ENCODE data around the gene SLC17A8. TPM values are rescaled to one million over a fixed set of nuclear protein-coding genes. Genes with fewer than 3 reads are reported as not detected.

SLC17A8 gene
- total RNA-seq, 1 experiment from 2014 or later, result not detected

DNA sequence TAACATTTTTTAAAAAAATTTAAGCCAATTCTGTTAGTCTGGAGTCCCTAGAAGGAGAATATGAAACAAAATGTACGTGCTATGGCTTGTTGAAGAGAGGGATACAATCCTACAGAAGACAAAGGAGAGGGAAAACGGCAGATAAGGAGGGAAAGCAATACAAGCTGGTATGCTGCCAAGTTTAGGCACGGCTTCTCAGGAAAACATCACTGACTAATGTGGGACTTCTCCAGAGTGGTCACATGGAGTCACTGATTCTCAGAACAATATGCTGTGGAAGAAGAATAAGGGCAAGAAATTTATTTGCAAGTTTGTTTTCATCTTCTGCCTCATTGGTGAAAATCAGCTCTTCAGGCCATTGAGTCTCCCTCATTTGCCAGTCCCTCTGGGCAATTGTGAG lies 93.9 kb downstream of the SLC17A8 start:
- BruUV-seq (replicated peaks), result no TSS peak
- H3K4me1 ChIP-seq (ENCODE audit: control insufficient read depth, insufficient read depth, low read length), result no peaks in the 10 kb centered on the region
- no peaks in the 10 kb centered on the region for H3K9me3 ChIP-seq (ENCODE audit: control insufficient read depth, insufficient read depth, low read depth, low read length)
- ATAC-seq (no peak), DNase-seq (ENCODE audit: low read depth, low spot score) (no peak)
- intact Hi-C loops (cut with micrococcal nuclease; ENCODE audit: unreplicated experiment) (no loop called here), in situ Hi-C loops (cut with HindIII; ENCODE audit: low pct_unique_long_range_greater_than_20kb, low sequenced_read_pairs) (no loop called here)
- H3K36me3 ChIP-seq (ENCODE audit: control insufficient read depth, insufficient read depth, low read length), result no peaks in the 10 kb centered on the region
- no peak overlapping the region for H3K27ac ChIP-seq (ENCODE audit: low read length)
- 0 out of 2 replicates have a peak, but pooled peaks cover 4% of the 10 kb centered on the region for H3K27me3 ChIP-seq (ENCODE audit: control insufficient read depth, insufficient read depth, low read length)
- no peak for TF ChIP-seq POLR2AphosphoS5 (IDR thresholded peaks at IDR 0.05; ENCODE audit: low read depth, low read length)
- TF ChIP-seq, protein P1, sequence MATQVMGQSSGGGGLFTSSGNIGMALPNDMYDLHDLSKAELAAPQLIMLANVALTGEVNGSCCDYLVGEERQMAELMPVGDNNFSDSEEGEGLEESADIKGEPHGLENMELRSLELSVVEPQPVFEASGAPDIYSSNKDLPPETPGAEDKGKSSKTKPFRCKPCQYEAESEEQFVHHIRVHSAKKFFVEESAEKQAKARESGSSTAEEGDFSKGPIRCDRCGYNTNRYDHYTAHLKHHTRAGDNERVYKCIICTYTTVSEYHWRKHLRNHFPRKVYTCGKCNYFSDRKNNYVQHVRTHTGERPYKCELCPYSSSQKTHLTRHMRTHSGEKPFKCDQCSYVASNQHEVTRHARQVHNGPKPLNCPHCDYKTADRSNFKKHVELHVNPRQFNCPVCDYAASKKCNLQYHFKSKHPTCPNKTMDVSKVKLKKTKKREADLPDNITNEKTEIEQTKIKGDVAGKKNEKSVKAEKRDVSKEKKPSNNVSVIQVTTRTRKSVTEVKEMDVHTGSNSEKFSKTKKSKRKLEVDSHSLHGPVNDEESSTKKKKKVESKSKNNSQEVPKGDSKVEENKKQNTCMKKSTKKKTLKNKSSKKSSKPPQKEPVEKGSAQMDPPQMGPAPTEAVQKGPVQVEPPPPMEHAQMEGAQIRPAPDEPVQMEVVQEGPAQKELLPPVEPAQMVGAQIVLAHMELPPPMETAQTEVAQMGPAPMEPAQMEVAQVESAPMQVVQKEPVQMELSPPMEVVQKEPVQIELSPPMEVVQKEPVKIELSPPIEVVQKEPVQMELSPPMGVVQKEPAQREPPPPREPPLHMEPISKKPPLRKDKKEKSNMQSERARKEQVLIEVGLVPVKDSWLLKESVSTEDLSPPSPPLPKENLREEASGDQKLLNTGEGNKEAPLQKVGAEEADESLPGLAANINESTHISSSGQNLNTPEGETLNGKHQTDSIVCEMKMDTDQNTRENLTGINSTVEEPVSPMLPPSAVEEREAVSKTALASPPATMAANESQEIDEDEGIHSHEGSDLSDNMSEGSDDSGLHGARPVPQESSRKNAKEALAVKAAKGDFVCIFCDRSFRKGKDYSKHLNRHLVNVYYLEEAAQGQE (IDR thresholded peaks at IDR 0.05; ENCODE audit: insufficient read depth in 1 of 2, low read depth in 2 of 2, low read length in 1 of 2), result no peak
- TF ChIP-seq TCF7L2 (IDR thresholded peaks at IDR 0.05; ENCODE audit: low read depth, low read length), result no peak
- no peak for TF ChIP-seq SIN3A (IDR thresholded peaks at IDR 0.05; ENCODE audit: borderline replicate concordance, insufficient read depth, low read depth, low read length)
- TF ChIP-seq, protein P2, sequence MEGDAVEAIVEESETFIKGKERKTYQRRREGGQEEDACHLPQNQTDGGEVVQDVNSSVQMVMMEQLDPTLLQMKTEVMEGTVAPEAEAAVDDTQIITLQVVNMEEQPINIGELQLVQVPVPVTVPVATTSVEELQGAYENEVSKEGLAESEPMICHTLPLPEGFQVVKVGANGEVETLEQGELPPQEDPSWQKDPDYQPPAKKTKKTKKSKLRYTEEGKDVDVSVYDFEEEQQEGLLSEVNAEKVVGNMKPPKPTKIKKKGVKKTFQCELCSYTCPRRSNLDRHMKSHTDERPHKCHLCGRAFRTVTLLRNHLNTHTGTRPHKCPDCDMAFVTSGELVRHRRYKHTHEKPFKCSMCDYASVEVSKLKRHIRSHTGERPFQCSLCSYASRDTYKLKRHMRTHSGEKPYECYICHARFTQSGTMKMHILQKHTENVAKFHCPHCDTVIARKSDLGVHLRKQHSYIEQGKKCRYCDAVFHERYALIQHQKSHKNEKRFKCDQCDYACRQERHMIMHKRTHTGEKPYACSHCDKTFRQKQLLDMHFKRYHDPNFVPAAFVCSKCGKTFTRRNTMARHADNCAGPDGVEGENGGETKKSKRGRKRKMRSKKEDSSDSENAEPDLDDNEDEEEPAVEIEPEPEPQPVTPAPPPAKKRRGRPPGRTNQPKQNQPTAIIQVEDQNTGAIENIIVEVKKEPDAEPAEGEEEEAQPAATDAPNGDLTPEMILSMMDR (IDR thresholded peaks at IDR 0.05), result no peak
- no peak overlapping the region for H3K4me3 ChIP-seq (ENCODE audit: low read depth in 2 of 2, low read length in 2 of 2)
- ChIA-PET POLR2A (no interaction called here), CTCF (no interaction called here)

DNA sequence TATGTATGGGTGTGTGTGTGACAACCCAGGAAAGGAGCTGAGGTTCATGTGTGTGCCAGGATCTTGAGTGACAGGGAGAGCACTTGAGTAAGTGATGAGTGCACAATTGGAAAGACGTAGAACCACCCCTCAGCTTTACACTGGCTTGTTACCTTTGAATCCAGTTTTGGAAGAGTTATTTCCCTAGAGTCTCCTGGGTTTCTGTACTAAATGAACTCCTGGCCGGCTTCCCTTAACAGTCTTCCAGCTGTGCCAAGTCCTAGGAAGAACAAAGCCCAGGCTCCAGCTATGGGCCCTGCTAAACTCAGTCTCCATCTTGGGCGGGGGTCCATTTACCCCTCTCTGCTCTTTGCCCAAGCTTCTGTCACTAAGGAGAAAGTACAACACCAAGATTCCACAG lies 97.1 kb downstream of the SLC17A8 start:
- in situ Hi-C loops (cut with HindIII; ENCODE audit: low pct_unique_long_range_greater_than_20kb, low sequenced_read_pairs) (no loop called here), intact Hi-C loops (cut with micrococcal nuclease; ENCODE audit: unreplicated experiment) (no loop called here)
- Histone ChIP-seq H3K36me3 (ENCODE audit: control insufficient read depth, insufficient read depth, low read length) (no peaks in the 10 kb centered on the region), H3K4me1 (ENCODE audit: control insufficient read depth, insufficient read depth, low read length) (no peaks in the 10 kb centered on the region), H3K9me3 (ENCODE audit: control insufficient read depth, insufficient read depth, low read depth, low read length) (no peaks in the 10 kb centered on the region), H3K4me3 (ENCODE audit: low read depth in 2 of 2, low read length in 2 of 2) (no peak overlapping the region), H3K27me3 (ENCODE audit: control insufficient read depth, insufficient read depth, low read length) (no peaks in the 10 kb centered on the region), H3K27ac (ENCODE audit: low read length) (no peak overlapping the region)
- DNase-seq (ENCODE audit: low read depth, low spot score), result no peak
- TF ChIP-seq TCF7L2 (IDR thresholded peaks at IDR 0.05; ENCODE audit: low read depth, low read length) (no peak), SIN3A (IDR thresholded peaks at IDR 0.05; ENCODE audit: borderline replicate concordance, insufficient read depth, low read depth, low read length) (no peak), POLR2AphosphoS5 (IDR thresholded peaks at IDR 0.05; ENCODE audit: low read depth, low read length) (no peak)
- TF ChIP-seq, protein P1 (IDR thresholded peaks at IDR 0.05; ENCODE audit: insufficient read depth in 1 of 2, low read depth in 2 of 2, low read length in 1 of 2), result no peak
- TF ChIP-seq, protein P2 (IDR thresholded peaks at IDR 0.05), result no peak
- BruUV-seq (replicated peaks), result no TSS peak
- POLR2A ChIA-PET, result interaction anchor here (0.6 kb wide), 1 partner anchor 842 kb away, joined by 3 read pairs; no protein-coding TSS in a partner anchor
- CTCF ChIA-PET, result no interaction called here
- ATAC-seq, result no peak
